ENCODE data around the gene RHBDF2. TPM values are rescaled to one million over a fixed set of nuclear protein-coding genes. Genes with fewer than 3 reads are reported as not detected.
"Not testable (repeated sequence)": the region's sequence is repeated elsewhere in the genome, so short reads cannot be mapped to it uniquely, and the experiment has no call there.

The RHBDF2 gene
- polyA plus RNA-seq, 4 donors = 4.8 to 9.2 (median 7.7) TPM

DNA sequence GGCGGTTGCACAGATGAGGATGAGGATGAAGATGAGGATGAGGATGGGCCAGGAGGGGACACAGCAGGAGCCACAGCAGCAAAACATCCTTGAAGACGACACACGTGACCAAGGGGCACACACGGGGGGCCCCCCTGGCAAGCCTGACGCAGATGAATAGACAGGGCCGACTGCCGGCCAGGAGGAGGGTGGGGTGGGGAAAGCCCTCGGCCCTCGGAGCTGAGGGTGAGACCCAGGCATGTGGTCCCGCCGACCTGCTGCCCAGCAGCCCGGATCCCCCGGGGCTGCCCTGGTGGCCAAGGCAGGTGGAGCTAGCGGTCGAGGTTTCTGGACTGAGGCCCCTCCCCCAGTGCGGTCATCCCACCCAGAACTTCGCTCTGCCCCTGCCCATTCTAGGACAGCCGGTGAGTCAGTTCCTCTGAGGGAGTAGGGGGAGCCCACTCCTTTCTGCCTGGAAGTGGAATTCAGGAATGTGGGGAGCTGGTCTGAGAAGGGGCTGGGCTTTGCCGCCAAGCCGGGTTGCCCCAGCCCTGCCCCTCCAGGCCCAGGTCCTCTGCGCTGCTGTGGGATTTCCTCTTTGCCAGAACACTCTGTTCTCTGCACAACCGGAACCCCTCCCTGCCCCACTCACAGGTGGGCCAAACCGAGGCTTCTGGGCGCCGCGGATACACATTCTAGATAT lies 26.3 kb upstream of the RHBDF2 start:
- DNase-seq (ENCODE audit: low read depth in 4 of 4, low spot score in 2 of 4) = no peak

DNA sequence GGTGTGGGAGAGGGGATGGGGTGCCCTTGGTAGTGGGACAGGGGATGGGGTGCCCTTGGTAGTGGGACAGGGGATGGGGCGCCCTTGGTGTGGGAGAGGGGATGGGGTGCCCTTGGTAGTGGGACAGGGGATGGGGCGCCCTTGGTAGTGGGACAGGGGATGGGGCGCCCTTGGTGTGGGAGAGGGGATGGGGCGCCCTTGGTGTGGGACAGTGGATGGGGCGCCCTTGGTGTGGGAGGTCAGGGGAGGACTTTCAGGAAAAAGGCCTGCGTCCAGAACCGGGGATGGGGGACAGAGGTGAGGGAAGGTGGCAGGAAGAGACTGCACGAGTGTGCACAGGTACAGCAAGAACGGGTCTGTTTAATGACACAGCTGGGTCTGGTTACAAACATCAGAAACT lies 25.8 kb upstream of the RHBDF2 start:
- not testable (repeated sequence) for DNase-seq (ENCODE audit: low read depth in 4 of 4, low spot score in 2 of 4)

DNA sequence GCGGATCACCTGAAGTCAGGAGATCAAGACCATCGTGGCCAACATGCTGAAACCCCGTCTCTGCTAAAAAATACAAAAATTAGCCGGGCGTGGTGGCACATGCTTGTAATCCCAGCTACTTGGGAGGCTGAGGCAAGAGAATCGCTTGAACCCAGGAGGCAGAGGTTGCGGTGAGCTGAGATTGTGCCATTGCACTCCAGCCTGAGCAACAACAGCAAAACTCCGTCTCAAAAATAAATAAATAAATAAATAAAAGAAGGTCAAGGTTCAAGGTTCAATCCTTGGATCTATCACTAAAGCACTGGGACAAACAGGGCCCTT lies 24.2 kb upstream of the RHBDF2 start:
- DNase-seq (ENCODE audit: low read depth in 4 of 4, low spot score in 2 of 4) = not testable (repeated sequence)

DNA sequence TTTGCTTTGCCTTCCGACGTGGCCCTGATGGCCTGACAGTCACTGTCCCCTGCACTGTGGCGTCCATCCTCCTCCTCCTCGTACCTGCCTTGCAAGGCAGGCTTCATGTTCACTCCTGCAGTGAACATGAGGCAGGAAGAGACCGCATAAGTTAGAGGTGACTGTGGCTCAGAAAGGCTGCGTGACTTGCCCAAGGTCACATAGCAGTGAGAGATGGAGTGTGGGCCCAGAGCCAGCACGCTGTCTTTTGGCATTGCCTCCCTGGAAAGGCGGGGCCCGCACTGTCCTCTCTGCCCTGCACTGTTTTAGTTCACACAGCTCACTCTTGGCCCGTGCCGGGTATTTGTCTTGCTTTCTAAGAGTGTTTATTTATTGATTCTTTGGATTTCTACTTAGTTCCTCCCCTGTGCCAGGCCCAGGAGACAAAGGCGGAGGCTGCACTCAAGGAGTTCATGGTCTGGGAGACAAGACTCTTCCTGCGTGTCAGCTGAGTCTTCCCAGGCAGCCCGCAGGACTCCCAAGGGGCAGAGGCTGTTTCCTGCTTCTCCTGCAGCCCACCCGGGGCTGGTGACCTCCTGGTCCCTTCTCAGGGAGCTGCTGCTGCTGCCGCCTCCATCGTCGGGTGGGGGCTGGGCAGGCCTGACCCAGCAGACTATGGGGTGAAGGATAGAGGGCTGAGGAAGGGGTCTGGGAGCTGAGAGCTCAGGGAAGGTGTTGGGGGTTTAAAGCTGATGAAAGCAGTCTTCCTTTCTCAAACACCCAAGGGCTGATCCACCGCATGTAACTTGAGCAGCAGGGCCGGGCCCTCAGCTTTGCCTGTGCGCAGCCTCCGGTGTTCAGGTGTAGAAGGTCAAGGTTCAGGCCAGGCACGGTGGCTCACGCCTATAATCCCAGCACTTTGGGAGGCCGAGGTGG lies 23.6 kb upstream of the RHBDF2 start:
- no peak for DNase-seq (ENCODE audit: low read depth in 4 of 4, low spot score in 2 of 4)

DNA sequence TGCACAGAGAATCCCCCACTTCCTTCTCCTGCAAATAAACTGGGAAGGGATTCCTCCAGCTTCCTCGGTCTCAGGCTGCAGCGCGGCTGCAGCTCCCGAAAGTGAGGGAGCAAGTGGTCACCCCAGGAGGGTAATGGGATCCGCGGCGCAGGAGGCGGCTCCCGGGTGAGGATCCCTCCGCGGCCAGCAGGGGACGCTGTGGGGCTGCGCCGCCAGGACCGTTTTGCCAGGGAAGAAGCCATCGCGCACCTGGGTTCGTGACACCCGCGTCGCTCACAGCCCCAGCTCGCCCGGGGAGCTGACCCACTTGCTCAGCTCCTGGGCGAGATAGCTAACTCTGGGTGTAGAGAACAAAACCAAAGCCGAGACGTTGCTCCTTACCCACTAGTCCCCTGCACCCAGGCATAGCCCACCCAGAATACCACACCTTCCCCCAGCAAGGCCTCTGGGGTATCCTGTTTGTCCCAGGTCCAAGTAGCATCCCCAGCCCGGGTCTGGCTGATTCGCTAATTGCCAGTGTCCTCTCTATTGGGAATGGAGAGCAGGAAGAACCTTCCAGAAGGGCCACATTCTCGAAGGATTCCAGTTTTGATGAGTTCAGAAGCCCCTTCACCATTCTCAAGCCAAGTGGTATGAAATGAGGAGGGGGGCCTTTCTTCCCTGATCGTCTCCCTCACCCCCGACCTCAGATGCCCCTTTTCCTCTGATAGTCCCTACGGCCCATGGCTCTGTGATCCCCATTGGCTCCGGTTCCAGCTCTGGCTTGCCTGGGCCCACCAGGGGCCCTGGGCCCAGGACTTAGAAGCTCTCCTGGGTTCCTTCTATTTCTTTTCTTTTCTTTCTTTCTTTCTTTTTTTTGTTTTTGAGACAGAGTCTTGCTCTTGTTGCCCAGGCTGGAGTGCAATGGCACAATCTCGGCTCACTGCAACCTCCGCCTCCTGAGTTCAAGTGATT lies 22.1 kb upstream of the RHBDF2 start:
- no peak for DNase-seq (ENCODE audit: low read depth in 4 of 4, low spot score in 2 of 4)

DNA sequence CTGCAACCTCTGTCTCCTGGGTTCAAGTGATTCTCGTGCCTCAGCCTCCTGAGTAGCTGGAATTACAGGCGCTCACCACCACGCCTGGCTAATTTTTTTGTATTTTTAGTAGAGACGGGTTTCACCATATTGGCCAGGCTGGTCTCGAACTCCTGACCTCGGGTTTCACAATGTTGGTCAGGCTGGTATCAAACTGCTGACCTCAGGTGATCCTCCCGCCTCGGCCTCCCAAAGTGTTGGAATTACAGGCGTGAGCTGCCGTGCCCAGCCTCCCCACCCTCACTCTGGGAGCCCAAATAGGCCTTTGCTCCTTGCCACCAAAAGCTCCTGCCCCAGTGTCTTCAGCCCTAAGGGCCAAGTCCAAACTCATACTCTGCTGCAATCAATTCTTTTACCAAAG lies 20.5 kb upstream of the RHBDF2 start:
- DNase-seq (ENCODE audit: low read depth in 4 of 4, low spot score in 2 of 4) = not testable (repeated sequence)

DNA sequence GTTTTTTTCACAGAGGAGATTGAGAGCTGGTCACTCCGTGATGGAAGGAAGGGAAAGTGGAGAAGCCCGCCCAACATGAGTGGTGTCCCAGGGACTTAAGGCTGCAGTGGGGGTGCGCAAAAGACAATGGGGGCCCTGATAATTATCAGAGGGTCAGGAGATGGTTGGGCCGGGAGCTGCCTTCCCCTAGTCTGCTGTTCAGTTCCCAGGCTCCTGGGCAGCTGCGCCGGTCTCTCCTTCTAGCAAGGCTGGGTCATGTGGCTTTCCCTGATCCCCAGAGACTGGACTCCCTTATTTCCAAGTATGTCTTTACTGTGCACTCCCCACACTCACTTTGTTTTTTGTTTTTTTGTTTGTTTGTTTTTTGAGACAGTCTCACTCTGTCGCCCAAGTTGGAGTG lies 20.0 kb upstream of the RHBDF2 start:
- DNase-seq (ENCODE audit: low read depth in 4 of 4, low spot score in 2 of 4) = no peak

DNA sequence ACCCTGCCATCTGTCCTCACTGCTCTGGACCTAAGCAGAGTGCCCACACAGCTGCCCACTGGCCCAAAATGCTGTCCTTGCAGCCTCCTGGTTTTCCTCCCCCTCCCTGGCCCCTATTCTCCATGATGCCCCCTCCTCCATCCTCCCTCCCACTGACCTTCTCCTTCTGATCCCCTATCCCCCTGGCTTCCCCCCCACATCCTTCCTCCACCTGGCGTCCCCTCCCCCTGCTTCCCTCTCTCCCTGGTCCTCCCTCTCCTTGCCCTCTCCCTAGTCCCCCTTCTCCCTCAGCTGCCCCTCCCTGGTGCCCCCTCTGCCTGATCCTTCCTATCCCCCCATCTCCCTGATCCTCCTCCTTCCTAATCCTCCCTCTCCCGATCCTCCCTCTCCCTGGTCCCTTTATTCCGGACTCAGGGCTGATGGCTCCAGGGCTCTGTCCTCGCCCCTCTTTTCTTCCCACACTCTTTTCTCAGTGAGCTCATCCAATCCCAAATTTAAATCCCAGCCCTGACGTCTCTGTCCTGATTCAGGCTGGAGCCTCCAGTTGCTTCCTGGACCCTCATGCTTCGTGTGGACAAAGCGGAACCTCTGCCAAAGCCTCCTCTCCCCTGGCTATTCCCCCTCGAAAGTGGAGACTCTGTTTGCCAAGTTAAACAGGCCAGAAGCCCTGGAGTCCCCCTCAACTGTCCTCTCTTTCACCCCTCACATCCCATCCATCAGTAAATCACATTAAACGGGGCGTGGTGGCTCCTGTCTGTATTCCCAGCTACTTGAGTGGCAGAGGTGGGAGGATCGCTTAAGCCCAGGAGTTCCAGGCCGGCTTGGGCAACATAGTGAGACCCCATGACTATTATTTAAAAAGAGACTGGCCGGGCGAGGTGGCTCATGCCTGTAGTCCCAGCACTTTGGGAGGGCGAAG lies 18.1 kb upstream of the RHBDF2 start:
- no peak for DNase-seq (ENCODE audit: low read depth in 4 of 4, low spot score in 2 of 4)

DNA sequence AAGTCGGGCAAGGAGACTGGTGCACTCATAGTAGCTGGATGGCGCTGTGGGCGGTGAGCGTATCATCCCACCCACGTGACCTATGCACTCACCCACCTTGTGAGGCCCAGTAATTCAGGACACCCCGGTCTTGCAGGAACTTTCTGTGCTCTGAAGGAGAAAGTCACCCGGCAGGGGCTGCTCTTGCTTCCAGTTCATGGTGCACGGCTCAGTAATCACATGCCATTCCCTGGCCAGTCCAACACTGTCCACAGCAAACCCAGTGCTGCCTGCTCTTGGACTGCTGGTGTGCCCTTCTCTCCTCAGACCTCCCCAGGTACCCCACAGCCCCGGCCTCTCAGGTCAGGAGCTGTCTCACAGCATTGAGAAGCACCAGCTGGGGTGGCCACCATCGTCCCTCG lies 16.4 kb upstream of the RHBDF2 start:
- DNase-seq (ENCODE audit: low read depth in 4 of 4, low spot score in 2 of 4) = no peak

DNA sequence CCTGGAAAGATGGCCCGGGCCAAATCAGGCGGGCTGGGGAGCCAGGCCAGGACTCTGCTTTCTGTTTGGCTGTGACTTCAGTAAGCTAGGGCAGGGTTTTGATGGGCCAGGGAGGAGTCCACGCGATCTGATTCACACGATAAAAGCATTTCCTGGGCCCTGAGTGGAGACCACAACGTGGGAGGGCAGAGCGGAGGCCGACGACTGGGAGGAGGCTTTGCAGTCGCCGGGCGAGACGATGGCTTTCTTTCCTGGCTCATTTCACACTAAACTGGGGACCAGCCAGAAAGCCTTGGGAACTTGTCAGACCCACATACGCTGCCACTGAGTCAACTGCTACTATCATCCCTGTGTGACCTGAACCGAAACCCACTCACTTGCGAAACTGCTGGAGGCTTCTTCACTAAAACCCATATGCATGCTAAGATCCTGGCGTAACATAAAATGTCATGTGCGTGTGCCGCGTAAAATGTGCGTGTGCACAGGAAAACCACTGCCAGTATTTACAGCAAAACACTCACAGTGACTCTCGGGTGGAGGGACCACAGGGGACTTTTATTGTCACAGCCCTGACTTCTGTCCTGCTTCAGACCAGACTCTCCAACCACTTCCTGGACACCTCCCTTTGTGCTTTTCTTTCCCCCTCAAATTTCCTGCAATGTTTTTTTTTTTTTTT lies 14.2 kb upstream of the RHBDF2 start:
- DNase-seq (ENCODE audit: low read depth in 4 of 4, low spot score in 2 of 4) = no peak

DNA sequence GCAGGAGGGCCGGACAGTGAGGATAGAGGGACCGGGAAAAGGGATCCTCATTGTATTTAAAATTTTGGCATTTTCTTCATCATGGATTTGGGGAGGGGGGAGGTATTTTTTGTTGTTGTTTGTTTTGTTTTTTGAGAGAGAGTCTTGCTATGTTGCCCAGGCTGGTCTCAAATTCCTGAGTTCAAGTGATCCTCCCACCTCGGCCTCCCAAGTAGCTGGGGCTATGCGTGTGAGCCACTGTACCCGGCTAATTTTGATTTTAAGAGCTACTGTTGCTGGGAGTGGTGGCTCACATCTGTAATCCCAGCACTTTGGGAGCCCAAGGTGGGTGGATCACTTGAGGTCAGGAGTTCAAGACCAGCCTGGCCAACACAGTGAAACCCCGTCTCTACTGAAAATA lies 13.1 kb upstream of the RHBDF2 start:
- DNase-seq (ENCODE audit: low read depth in 4 of 4, low spot score in 2 of 4) = not testable (repeated sequence)

DNA sequence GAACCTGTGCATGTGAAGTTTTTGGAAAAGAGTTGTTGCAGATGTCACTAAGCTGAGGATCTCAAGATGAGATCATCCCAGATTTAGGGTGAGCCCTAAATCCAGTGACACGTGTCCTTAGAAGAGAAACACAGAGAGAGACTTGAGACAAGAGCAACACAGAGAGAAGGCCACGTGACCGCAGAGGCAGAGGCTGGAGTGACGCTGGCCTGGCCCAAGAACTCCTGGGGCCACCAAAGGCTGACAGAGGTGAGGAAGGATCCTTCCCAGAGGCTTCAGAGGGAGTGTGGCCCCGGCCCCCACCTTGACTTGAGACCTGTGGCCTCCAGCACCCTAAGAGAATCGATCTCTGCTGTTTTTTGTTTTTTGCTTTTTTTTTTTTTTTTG lies 12.1 kb upstream of the RHBDF2 start:
- DNase-seq (ENCODE audit: low read depth in 4 of 4, low spot score in 2 of 4) = no peak

DNA sequence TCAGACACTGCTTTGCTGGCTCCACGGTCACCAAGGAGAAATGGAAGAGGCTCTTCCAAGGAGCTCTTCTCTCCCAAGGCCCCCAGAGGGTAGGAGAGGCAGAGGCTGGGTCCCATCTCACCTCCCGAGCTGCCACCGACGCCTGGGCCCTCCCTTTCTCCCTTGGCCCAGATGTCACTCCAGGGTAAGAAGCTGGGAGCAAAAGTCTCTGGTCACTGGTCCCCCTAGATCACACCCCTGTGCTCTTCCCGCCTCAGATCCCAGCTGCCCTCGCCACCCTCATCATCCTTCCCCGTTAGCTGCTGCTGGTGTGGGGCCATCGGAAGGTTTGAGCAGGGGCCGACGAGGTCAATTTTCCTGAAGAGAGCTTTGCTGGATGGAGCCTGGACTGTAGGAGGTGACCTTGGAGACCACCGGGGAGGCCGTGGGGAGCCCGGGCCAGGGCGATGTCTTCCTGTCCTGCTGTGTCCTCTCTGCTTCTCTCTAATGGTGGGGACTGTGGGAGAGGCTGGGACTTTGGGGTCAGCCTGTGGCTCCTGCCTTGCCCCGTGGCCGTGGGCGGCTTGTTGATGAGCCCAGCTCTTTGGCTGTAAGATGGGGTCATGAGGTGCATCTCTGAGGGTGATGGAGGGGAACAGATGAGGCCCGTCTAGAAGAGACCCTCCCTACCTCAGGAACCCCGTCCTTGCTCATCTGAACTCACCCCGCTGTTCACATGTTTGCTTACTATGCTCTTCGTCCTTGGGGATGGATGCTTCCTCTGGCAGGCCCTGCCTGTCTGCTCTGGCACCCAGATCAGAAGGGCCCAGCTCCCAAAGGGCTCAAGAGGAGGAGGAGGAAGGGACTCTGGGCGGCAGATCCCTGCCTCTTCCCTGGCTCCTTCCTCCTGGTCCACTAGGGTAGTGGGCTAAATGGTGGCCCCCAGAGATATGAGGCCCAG lies 11.4 kb upstream of the RHBDF2 start:
- DNase-seq (ENCODE audit: low read depth in 4 of 4, low spot score in 2 of 4) = no peak

DNA sequence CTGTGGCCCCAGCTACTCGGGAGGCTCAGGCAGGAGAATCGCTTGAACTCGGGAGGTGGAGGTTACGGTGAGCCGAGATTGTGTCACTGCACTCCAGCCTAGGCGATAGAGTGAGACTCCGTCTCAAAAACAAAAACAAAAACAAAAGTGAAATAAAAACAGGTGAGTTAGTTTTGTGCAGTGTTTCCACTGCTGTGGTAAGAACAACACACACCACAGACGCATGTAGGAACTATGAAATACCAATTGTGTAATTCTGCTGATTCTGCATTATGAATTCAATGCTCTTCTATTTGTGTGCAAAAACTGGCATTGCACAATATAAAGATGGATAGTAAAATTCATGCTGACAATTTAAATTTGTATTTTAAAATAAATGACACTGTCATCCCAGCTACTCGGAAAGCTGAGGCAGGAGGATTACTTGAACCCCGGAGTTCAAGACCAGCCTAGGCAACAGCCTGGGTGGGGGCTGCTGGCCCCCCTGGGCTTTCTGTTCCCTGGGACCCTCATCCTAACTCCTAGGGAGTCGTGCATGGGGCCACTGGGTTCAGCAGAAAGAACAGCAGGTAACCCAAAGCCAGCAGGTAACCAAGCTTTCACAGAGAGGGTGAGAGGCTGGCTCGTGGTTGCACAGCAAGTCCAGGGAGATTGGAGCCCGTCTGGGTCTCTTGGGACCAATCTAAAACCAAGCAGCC lies 10.6 kb upstream of the RHBDF2 start:
- DNase-seq (ENCODE audit: low read depth in 4 of 4, low spot score in 2 of 4) = no peak

DNA sequence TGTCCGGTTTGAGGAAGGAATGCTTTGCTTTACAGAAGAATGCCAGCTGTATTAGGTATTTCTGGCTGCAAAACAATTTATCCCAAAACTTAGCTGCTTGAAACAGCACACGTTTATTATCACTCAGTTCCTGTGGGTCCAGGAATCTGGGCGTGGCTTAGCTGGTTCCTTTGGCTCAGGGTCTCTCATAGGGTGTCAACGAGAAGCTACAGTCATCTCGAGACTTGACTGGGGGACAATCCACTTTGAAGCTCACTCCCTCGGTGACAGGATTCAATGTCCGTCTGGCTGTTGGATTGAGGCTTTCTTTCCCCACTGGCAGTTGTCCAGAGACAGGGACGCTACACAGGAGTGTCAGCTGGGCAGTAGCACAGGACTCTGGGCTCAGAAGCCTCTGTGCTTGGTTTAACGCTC lies 9.6 kb upstream of the RHBDF2 start:
- DNase-seq (ENCODE audit: low read depth in 4 of 4, low spot score in 2 of 4) = no peak

DNA sequence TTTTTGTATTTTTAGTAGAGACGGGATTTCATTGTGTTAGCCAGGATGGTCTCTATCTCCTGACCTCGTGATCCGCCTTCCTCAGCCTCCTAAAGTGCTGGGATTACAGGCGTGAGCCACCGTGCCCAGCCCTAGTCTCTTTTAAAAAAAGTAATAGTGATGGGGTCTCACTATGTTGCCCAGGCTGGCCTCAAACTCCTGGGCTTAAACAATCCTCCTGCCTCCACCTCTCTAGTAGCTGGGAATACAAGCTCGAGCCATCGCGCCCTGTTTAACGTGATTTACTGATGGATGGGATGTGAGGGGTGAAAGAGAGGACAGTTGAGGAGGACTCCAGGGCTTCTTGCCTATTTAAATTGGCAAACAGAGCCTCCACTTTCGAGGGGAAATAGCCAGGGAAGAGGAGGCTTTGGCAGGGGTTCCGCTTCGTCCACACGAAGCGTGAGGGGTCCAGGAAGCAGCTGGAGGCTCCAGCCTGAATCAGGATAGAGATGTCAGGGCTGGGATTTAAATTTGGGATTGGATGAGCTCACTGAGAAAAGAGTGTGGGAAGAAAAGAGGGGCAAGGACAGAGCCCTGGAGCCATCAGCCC lies 7.3 kb upstream of the RHBDF2 start:
- DNase-seq (ENCODE audit: low read depth in 4 of 4, low spot score in 2 of 4) = not testable (repeated sequence)

Data from left renal cortex interstitium (tissue), 4 donors.